ENCODE data around the gene IRF8. TPM values are rescaled to one million over a fixed set of nuclear protein-coding genes. Genes with fewer than 3 reads are reported as not detected.

The IRF8 gene
- total RNA-seq, 1 experiment from 2014 or later: 0.19 TPM

- Histone ChIP-seq H3K4me1 (ENCODE audit: insufficient read depth, low read length, poor library complexity, severe bottlenecking) (no peaks in the 10 kb centered on the region), H3K27ac (ENCODE audit: low read depth, low read length, poor library complexity, severe bottlenecking) (no peak overlapping the region), H3K36me3 (ENCODE audit: insufficient read depth, low read length, poor library complexity, severe bottlenecking) (no peaks in the 10 kb centered on the region), H3K27me3 (replicated peaks; ENCODE audit: insufficient read depth, low read depth, low read length, poor library complexity) (peaks cover 46% of the 10 kb centered on the region), H3K4me3 (ENCODE audit: low read depth, low read length, poor library complexity, severe bottlenecking) (no peak overlapping the region), H3K9me3 (ENCODE audit: low read depth, low read length, poor library complexity, severe bottlenecking) (no peaks in the 10 kb centered on the region)
- intact Hi-C loops (cut with micrococcal nuclease; ENCODE audit: unreplicated experiment): no loop called here
- BruUV-seq (replicated peaks): no TSS peak
- CTCF ChIA-PET: no interaction called here
- no peak for TF ChIP-seq EZH2 (IDR thresholded peaks at IDR 0.05; ENCODE audit: borderline replicate concordance, low read depth, low read length, poor library complexity, severe bottlenecking)
- TF ChIP-seq CTCF (conservative IDR thresholded peaks at IDR 0.05; ENCODE audit: low read depth, low read length): no peak
- no peak for DNase-seq (ENCODE audit: low spot score)
- POLR2A ChIA-PET (ENCODE audit: low non-redundant PET): no interaction called here
Measured at GRCh38 chr16:85883813-85884212, 15.1 kb upstream of the IRF8 start.

DNA sequence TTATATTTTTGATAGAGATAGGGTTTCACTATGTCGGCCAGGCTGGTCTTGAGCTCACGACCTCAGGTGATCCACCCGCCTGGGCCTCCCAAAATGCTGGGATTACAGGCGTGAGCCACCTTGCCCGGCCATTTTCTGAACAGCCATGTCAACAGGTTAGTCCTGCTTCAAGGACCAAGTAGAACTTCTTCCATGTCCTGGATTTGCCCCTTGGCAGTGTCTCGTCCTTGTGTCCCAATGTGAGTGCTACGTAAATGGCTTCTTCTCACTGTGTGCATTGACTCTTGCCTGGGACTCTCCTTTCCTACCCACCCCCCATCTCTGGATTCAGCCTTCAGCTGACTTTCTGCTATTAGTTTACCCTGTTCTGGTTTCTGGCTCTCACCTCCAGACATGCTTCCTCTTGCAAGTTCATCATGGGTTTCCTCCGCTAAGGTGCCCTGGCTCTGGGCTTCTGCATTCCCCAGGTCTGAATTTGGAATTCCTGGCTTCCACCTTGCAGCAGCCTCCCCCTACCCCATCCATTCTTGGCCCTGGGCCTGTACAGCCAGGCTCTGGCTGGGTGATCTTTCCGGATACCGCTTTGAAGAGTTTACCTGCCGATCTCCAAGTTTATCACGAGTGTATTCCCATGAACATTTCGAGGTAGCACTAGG, 14.0 kb upstream of the IRF8 start:
- no peak for DNase-seq (ENCODE audit: low spot score)
- Histone ChIP-seq H3K27me3 (replicated peaks; ENCODE audit: insufficient read depth, low read depth, low read length, poor library complexity) (peaks cover 46% of the 10 kb centered on the region), H3K27ac (ENCODE audit: low read depth, low read length, poor library complexity, severe bottlenecking) (no peak overlapping the region), H3K9me3 (ENCODE audit: low read depth, low read length, poor library complexity, severe bottlenecking) (no peaks in the 10 kb centered on the region), H3K36me3 (ENCODE audit: insufficient read depth, low read length, poor library complexity, severe bottlenecking) (no peaks in the 10 kb centered on the region), H3K4me3 (ENCODE audit: low read depth, low read length, poor library complexity, severe bottlenecking) (no peak overlapping the region), H3K4me1 (ENCODE audit: insufficient read depth, low read length, poor library complexity, severe bottlenecking) (no peaks in the 10 kb centered on the region)
- BruUV-seq (replicated peaks): no TSS peak
- ChIA-PET CTCF (no interaction called here), POLR2A (ENCODE audit: low non-redundant PET) (no interaction called here)
- TF ChIP-seq EZH2 (IDR thresholded peaks at IDR 0.05; ENCODE audit: borderline replicate concordance, low read depth, low read length, poor library complexity, severe bottlenecking) (no peak), CTCF (conservative IDR thresholded peaks at IDR 0.05; ENCODE audit: low read depth, low read length) (no peak)
- intact Hi-C loops (cut with micrococcal nuclease; ENCODE audit: unreplicated experiment): no loop called here

- Histone ChIP-seq H3K4me3 (ENCODE audit: low read depth, low read length, poor library complexity, severe bottlenecking) (no peak overlapping the region), H3K4me1 (ENCODE audit: insufficient read depth, low read length, poor library complexity, severe bottlenecking) (no peaks in the 10 kb centered on the region), H3K9me3 (ENCODE audit: low read depth, low read length, poor library complexity, severe bottlenecking) (no peaks in the 10 kb centered on the region), H3K36me3 (ENCODE audit: insufficient read depth, low read length, poor library complexity, severe bottlenecking) (no peaks in the 10 kb centered on the region), H3K27me3 (replicated peaks; ENCODE audit: insufficient read depth, low read depth, low read length, poor library complexity) (peaks cover 46% of the 10 kb centered on the region), H3K27ac (ENCODE audit: low read depth, low read length, poor library complexity, severe bottlenecking) (no peak overlapping the region)
- no peak for DNase-seq (ENCODE audit: low spot score)
- no TSS peak for BruUV-seq (replicated peaks)
- ChIA-PET POLR2A (ENCODE audit: low non-redundant PET) (no interaction called here), CTCF (no interaction called here)
- TF ChIP-seq EZH2 (IDR thresholded peaks at IDR 0.05; ENCODE audit: borderline replicate concordance, low read depth, low read length, poor library complexity, severe bottlenecking) (no peak), CTCF (conservative IDR thresholded peaks at IDR 0.05; ENCODE audit: low read depth, low read length) (no peak)
- intact Hi-C loops (cut with micrococcal nuclease; ENCODE audit: unreplicated experiment): no loop called here
Measured at GRCh38 chr16:85885537-85885936, 13.4 kb upstream of the IRF8 start.

Measured in A673 (cell line).